ENCODE data around the gene TFAP2E. TPM values are rescaled to one million over a fixed set of nuclear protein-coding genes. Genes with fewer than 3 reads are reported as not detected.
A peak's percentile ranks its signal among the peaks of the same experiment; 100 is the strongest.

TFAP2E gene
- 0.26 and 1.4 TPM in 2 replicates for total RNA-seq (2014; rRNA removed)
- percentile 38 among the genes with signal in this experiment for Bru-seq, nascent RNA
- BruChase-seq, experiment 1, labeled RNA remaining after a 6-hour chase: percentile 59 among the genes with signal in this experiment
- percentile 61 among the genes with signal in this experiment for BruChase-seq, experiment 2, labeled RNA remaining after a 2-hour chase
- long read RNA-seq, partial matches to known transcripts: 0 of 2 reads
- long read RNA-seq, other reads (novel, unspliced or antisense): 2 of 2 reads

- Histone ChIP-seq H3K4me2 (ENCODE audit: low read length) (peak within 1 kb of the TSS; percentile 71), H3F3A (ENCODE audit: low read length, unreplicated experiment) (no peaks in the 10 kb centered on the region), H3K4me1 (ENCODE audit: insufficient read depth, low read length) (peaks cover 18% of the 10 kb centered on the region), H3K36me3 (ENCODE audit: low read depth, low read length) (no peaks in the 10 kb centered on the region), H3K4me3 (ENCODE audit: low read length) (peak within 1 kb of the TSS; percentile 63), H4K20me1 (ENCODE audit: low read length) (no peaks in the 10 kb centered on the region; the same call in 1 of the 2 replicates), H3K27ac (ENCODE audit: low read length) (no peak within 1 kb of the TSS), H3K27me3 (ENCODE audit: low read length) (no peaks in the 10 kb centered on the region), H2AFZ (ENCODE audit: low read length) (peak within 1 kb of the TSS; percentile 34; the same call in 1 of the 2 replicates), H3K79me2 (ENCODE audit: low read length) (no peaks in the 10 kb centered on the region), H3K9me3 (ENCODE audit: low read length) (no peaks in the 10 kb centered on the region), H3K9ac (ENCODE audit: low read length) (no peak within 1 kb of the TSS), H3K9me2 (replicated peaks; ENCODE audit: low read length) (no peaks in the 10 kb centered on the region)
- POLR2A ChIA-PET (ENCODE audit: unreplicated experiment): no interaction called here
- BruUV-seq (replicated peaks): no TSS peak
- ATAC-seq: peak; percentile 49
- CTCF ChIA-PET: interaction anchor here (0.9 kb wide), 2 partner anchors 9 to 154 kb away, joined by 3 to 4 read pairs; no protein-coding TSS in a partner anchor
- no peak for TF ChIP-seq EZH2 (IDR thresholded peaks at IDR 0.05; ENCODE audit: low read length, unreplicated experiment)
- no peak for TF ChIP-seq EZH2phosphoT487 (IDR thresholded peaks at IDR 0.05; ENCODE audit: borderline replicate concordance, low read length)
- no peak for TF ChIP-seq CTCF (conservative IDR thresholded peaks at IDR 0.05; ENCODE audit: low read depth, low read length)
- peak; percentile 46 for DNase-seq
- intact Hi-C loops (cut with micrococcal nuclease): no loop called here
These were observed at the start of gene TFAP2E for GRCh38 chr1:35573198-35574124. Gene TFAP2E, plus strand, starts transcription at chr1:35573314. Its CDS starts 264 bp downstream, at chr1:35573578.

GRCh38 chr1:35524106-35524505 lies 49.0 kb upstream of the TFAP2E start:
- ChIA-PET POLR2A (ENCODE audit: unreplicated experiment) (interaction anchor here (0.6 kb wide), 1 partner anchor 85 kb away, joined by 3 read pairs; no protein-coding TSS in a partner anchor), CTCF (interaction anchor here (0.6 kb wide), 1 partner anchor 13 kb away, joined by 5 read pairs; no protein-coding TSS in a partner anchor)
- no peaks in the 10 kb centered on the region for H3K27me3 ChIP-seq (ENCODE audit: low read length)
- peak overlapping the region; percentile 2 for H3K4me2 ChIP-seq (ENCODE audit: low read length)
- no peaks in the 10 kb centered on the region; the same call in 1 of the 2 replicates for H3K9me3 ChIP-seq (ENCODE audit: low read length)
- DNase-seq (peak; percentile 76), ATAC-seq (peak; percentile 18; the same call in 1 of the 2 replicates)
- no peaks in the 10 kb centered on the region for H4K20me1 ChIP-seq (ENCODE audit: low read length)
- no peak overlapping the region for H3K27ac ChIP-seq (ENCODE audit: low read length)
- intact Hi-C loops (cut with micrococcal nuclease): no loop called here
- H3K9me2 ChIP-seq (replicated peaks; ENCODE audit: low read length): no peaks in the 10 kb centered on the region
- BruUV-seq (replicated peaks): no TSS peak
- H3K36me3 ChIP-seq (ENCODE audit: low read depth, low read length): no peaks in the 10 kb centered on the region
- no peak overlapping the region; the same call in 1 of the 2 replicates for H3K4me3 ChIP-seq (ENCODE audit: low read length)
- no peak for TF ChIP-seq CTCF (conservative IDR thresholded peaks at IDR 0.05; ENCODE audit: low read depth, low read length)
- no peak for TF ChIP-seq EZH2phosphoT487 (IDR thresholded peaks at IDR 0.05; ENCODE audit: borderline replicate concordance, low read length)
- no peak for TF ChIP-seq EZH2 (IDR thresholded peaks at IDR 0.05; ENCODE audit: low read length, unreplicated experiment)
- H3K9ac ChIP-seq (ENCODE audit: low read length): no peak overlapping the region
- no peaks in the 10 kb centered on the region for H3K79me2 ChIP-seq (ENCODE audit: low read length)
- H3F3A ChIP-seq (ENCODE audit: low read length, unreplicated experiment): no peaks in the 10 kb centered on the region
- no peak overlapping the region for H2AFZ ChIP-seq (ENCODE audit: low read length)
- H3K4me1 ChIP-seq (ENCODE audit: insufficient read depth, low read length): peaks cover 17% of the 10 kb centered on the region

Data from PC-3 (cell line).